ENCODE data around the gene FAXC.

Gene FAXC

GRCh38 chr6:99241905-99242534 lies 107.5 kb downstream of the FAXC start:
- no peaks in the 10 kb centered on the region for H3K27me3 ChIP-seq (ENCODE audit: insufficient read depth, low read depth, severe bottlenecking)
- H3K36me3 ChIP-seq, result no peaks in the 10 kb centered on the region
- TF ChIP-seq CTCF (IDR thresholded peaks at IDR 0.05; ENCODE audit: low read depth, low read length), result peak; percentile 63
- H3K27ac ChIP-seq, result no peak overlapping the region
- no peak overlapping the region for H3K4me3 ChIP-seq (ENCODE audit: low read depth, low read length)
- DNase-seq, result peak; percentile 34
- no peaks in the 10 kb centered on the region for H3K9me3 ChIP-seq (ENCODE audit: severe bottlenecking)

GRCh38 chr6:99236010-99236409 lies 113.5 kb downstream of the FAXC start:
- Histone ChIP-seq H3K36me3 (no peaks in the 10 kb centered on the region), H3K27ac (no peak overlapping the region), H3K4me3 (ENCODE audit: low read depth, low read length) (no peak overlapping the region), H3K27me3 (ENCODE audit: insufficient read depth, low read depth, severe bottlenecking) (no peaks in the 10 kb centered on the region), H3K9me3 (ENCODE audit: severe bottlenecking) (no peaks in the 10 kb centered on the region)
- DNase-seq, result no peak
- TF ChIP-seq CTCF (IDR thresholded peaks at IDR 0.05; ENCODE audit: low read depth, low read length), result no peak

GRCh38 chr6:99233219-99233618 lies 116.3 kb downstream of the FAXC start:
- DNase-seq, result no peak
- Histone ChIP-seq H3K27ac (no peak overlapping the region), H3K4me3 (ENCODE audit: low read depth, low read length) (no peak overlapping the region), H3K27me3 (ENCODE audit: insufficient read depth, low read depth, severe bottlenecking) (no peaks in the 10 kb centered on the region), H3K9me3 (ENCODE audit: severe bottlenecking) (no peaks in the 10 kb centered on the region), H3K36me3 (no peaks in the 10 kb centered on the region)
- TF ChIP-seq CTCF (IDR thresholded peaks at IDR 0.05; ENCODE audit: low read depth, low read length), result no peak

- H3K27me3 ChIP-seq (ENCODE audit: insufficient read depth, low read depth, severe bottlenecking), result no peaks in the 10 kb centered on the region
- TF ChIP-seq CTCF (IDR thresholded peaks at IDR 0.05; ENCODE audit: low read depth, low read length), result no peak
- H3K4me3 ChIP-seq (ENCODE audit: low read depth, low read length), result no peak overlapping the region
- no peaks in the 10 kb centered on the region for H3K36me3 ChIP-seq
- no peak for DNase-seq
- no peaks in the 10 kb centered on the region for H3K9me3 ChIP-seq (ENCODE audit: severe bottlenecking)
- no peak overlapping the region for H3K27ac ChIP-seq
These were observed 117.4 kb downstream of the FAXC start for GRCh38 chr6:99232056-99232455.

GRCh38 chr6:99225172-99225571 lies 124.3 kb downstream of the FAXC start:
- DNase-seq, result no peak
- H3K4me3 ChIP-seq (ENCODE audit: low read depth, low read length), result no peak overlapping the region
- H3K36me3 ChIP-seq, result no peaks in the 10 kb centered on the region
- no peak for TF ChIP-seq CTCF (IDR thresholded peaks at IDR 0.05; ENCODE audit: low read depth, low read length)
- H3K27me3 ChIP-seq (ENCODE audit: insufficient read depth, low read depth, severe bottlenecking), result no peaks in the 10 kb centered on the region
- no peak overlapping the region for H3K27ac ChIP-seq
- H3K9me3 ChIP-seq (ENCODE audit: severe bottlenecking), result no peaks in the 10 kb centered on the region
